OCI-LY3 (cell line): ENCODE data around the gene RXRA.

Experiments used
- CTCF ChIP-seq: fragments of 200-600, 300-600 bp; sonication (generic); IDR thresholded peaks from 2 replicates; pipeline ENCODE4 v1.5.1; 2014; ENCODE audit warnings: antibody characterized with exemption, low read length, low read depth
- EZH2phosphoT487 ChIP-seq: fragments of 200-600 bp; shearing (Covaris generic); IDR thresholded peaks from 2 replicates; pipeline ENCODE4 v1.6.1; 2018; ENCODE audit warnings: antibody characterized with exemption, mixed run types, low read depth

- peak; percentile 13; the same call in 1 of the 2 replicates for TF ChIP-seq CTCF
- no peak for TF ChIP-seq EZH2phosphoT487
Observed at GRCh38 chr9:134344068-134344799, 18.0 kb downstream of the RXRA start.
